Measurements from ENCODE around the gene CENPN.

Gene CENPN, protein sequence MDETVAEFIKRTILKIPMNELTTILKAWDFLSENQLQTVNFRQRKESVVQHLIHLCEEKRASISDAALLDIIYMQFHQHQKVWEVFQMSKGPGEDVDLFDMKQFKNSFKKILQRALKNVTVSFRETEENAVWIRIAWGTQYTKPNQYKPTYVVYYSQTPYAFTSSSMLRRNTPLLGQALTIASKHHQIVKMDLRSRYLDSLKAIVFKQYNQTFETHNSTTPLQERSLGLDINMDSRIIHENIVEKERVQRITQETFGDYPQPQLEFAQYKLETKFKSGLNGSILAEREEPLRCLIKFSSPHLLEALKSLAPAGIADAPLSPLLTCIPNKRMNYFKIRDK

DNA sequence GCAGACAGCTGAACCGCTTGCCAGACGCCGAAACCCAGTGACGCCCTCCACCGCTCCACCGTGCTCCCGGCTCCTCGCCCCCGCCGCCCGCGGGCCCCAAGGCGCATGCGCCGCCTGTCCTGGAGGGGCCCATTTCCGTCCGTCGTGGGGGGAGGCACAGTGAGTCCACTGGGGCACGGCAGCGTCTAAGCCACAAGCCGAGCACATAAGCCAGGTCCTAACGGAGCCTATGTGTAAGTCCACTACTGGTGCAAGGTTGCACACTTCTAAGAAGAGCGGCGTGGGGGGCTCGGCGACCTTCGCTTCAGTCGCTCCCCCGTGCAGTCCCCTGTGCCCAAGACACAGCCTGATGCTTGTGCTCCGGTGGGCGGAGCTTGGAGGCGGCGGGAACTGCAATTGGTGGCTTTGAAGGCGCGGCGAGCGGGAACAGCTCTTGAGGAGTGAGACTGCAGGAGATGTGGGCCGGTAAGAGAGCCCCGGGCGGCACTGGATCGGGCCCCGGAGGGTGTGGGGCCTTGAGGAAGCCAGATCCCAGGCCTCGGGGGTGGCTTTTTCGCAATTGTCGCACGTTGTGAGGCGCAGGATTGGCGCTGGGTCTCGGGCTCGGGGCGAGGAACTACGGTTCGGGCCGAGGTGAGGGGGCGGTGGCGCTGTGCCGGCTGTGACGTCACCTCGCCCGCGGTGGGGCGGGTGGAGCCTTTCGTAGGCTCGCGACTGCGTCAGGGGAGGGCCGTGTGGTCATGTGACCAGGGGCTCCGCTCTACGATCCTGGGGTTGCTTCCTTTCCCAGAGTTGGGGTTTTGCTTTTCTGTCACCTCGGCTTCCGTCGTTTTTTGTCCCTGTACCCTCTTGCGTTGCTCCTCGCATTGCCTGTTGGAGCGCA lies at the start of gene CENPN, which contains the start of gene CMC2:
CENPN (plus strand) TSS at position 402 of the 883 bp plus-strand sequence. CDS start 4,726 bp downstream, outside the sequence.
CMC2 (minus strand) TSS at position 73 of the 883 bp plus-strand sequence. CDS start 9,491 bp downstream, outside the sequence.
- DNase-seq: peak; percentile 98 to 99

DNA sequence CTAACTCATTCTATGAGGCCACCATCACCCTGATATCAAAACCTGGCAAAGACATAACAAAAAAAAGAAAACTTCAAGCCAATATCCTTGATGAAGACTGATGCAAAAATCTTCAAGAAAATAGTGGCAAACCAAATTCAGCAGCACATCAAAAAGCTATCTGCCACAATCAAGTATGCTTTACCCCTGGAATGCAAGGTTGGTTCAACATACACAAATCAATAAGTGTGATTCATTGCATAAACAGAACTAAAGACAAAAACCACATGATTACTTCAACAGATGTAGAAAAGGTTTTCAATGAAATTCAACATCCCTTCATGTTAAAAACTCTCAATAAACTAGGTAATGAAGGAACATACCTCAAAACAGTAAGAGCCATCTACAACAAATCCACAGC lies 48.7 kb upstream of the CENPN start:
- no peak for DNase-seq

DNA sequence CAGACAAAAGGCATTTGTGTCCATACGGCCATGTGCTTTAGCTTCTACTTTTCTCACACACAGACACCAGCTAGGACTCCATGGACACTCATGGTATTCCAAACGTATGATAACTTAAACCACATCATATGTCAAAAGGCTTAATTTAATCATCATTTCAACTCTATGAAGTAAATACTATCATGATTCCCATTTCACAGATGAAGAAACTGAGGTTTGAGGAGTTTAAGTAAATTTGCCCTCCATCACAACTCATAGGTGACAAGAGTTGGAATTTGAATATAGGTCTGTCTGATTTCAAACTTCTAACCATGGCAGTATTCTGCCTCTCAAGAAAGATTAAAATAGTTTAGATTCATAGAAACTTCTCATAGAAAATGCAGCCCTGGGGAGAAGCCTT lies 44.1 kb upstream of the CENPN start:
- no peak for DNase-seq

DNA sequence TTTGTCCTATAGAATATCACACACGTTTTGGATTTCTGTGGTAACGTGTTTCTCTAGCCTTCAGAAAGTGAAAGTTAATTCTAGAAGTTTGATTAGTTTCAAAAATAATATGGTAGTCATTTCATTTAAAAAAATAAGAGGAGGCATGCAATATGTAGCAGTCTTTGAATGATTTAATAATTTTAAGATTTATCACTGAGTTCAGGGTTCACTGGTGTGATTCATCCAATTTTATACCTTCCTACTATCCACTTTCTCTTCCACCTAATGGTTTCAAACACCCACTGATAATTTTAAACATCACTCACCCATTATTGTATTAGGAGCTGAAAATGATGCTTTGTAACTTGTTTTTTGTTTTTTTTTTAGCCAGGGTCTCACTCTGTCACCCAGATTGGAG lies 42.7 kb upstream of the CENPN start:
- no peak for DNase-seq

DNA sequence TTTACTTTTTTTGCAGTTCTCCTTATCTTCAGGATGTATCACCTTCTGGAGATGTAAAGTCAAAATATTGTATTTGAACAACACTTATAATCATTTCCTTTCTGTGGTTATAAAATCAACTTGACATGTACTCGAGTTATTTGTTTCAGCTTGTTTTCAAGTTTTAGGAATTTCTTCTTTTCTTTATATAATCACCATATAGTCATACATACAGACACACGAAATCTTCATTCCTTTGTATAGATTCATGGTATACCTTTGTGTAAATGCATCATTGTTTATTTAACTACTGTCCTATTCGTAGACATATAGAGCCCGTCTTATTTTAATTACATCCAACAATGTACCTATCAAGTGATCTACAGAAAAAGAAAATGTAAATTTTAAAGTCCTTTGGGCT lies 40.4 kb upstream of the CENPN start:
- no peak for DNase-seq

DNA sequence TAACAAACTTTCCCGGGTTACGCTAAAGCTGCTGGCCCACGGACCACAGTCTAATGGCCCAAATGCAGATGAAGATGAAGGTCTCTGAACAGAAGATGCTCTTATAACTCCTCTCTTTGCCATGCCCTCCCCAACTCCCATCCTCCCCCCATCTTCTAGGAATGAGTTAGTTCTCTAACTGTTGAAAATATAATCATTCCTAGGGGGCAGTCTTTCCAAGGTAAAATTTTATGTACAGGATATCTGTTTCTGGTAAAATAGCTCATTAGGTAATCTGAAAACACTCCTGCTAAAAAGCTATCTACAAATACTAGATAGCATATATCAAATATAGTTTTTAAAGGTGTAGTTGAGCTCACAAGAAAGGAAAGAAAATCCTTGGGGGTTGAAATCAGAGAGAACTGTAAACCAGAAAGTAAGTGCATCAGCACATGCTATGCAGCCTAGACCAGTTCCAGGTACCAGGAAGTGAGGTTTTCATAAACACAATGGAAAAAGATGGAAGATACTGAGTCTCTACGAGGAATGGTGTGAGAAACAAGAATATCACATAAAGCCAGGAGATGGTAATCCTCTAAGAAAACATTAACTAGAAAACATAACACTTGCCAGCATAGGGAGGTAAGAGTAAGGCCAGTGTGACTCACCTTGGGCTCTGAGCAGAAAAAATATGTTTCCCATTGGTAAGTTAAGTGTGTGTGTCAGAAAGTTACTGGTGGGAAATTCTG lies 38.5 kb upstream of the CENPN start:
- DNase-seq: no peak

DNA sequence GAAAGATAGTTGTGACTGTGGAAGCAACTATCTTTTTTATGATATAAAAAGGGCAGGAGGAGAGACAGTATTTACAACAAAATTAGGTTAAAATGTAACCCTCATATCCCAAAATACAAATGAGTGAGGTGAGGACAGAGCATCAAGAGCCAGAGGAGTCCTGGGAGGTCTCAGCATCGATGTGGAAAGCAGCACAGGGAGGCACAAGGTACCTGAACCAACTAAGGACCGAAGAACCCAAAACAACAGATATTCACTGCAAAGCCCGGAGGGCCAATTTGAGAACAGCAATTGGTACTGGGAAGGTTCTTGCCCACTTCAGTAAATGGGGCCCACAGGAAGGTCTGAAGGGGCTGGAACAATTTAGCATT lies 37.9 kb upstream of the CENPN start:
- DNase-seq: no peak

DNA sequence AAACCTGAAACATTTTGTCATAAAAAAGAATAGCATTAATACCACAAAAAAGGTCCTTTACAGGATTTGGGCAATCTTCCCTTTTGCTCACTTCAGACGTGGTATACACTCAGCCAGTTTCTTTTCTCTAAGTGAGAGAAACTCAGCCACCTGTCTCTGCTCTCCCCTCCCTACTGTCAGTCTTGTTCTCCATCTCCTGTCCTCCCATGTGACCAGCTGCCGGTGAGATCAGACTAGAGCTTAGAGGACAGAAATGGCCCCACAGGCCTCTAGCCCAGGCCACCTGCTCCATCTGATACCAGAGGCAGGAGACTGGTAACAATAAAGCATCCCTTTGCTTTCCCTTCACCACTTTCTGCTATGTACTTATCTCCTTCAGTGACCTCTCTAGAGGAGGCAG lies 35.2 kb upstream of the CENPN start:
- peak; percentile 74 to 79 for DNase-seq

DNA sequence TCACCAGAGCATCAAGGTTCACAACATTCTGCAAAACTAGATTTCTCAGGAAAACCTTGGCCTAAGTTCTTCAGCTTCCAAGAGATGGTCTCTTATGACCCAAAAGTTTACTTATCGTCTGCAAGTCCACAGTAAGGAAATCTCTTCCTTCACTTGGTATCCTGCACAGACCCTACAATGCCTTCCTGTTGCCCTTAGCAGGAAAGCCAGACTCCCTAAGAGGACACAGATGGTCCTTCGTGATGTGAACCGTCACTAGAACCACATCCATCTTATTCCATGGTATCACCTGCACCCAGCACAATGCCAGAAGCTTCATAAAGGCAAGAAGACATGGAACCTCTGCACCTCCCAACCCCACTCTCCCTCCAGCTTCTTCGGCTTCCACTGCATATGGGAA lies 34.4 kb upstream of the CENPN start:
- no peak for DNase-seq

DNA sequence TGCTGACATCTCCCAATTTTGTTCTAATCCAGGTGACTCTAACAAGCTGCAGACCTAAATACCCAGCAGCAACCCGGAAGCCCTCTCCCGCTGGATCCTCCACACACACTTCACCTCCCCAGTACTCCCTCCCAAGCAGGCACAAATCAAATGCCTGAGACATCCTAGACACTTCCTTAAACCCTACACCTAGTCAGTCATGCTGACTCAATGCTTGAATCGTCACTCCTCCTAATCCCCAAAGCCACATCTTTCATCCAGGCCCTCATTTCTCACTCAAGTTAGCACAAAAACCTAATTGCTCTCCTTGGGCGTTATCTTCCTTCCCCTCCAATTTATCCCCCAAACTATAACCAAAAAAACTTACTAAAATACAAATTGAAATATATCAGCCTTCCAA lies 33.0 kb upstream of the CENPN start:
- DNase-seq: no peak

DNA sequence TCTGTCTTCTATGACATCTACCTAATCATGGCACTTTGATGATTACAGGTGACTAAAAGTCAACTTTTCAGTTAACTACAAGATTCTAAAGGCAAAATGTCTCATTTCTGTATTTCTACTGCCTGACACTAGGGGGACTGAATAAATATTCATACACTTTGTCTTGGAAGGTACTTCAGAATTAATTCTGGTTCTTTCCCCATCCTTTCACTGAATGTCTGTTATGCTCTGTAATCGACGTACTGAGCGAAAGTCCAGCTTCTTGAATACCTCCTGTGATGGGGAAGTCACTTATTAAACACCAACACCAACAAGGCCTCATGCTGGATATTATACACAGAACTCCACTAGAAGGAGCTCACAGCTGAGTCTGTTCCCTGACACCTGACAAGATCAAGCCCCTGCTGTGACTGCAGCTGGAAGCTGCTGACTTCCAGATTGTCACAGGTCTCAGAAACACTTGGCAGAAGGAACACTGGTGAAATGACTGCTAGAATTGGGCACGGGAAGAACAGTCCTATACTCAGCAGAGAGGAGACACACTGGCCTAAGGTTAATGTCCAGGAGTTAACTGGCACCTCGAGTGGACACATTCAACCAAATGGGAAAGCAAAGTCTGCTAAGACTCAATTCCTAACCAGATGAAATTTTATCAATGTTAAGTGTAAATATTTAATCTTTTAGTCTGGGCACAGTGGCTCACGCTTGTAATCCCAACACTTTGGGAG lies 32.2 kb upstream of the CENPN start:
- DNase-seq: no peak

DNA sequence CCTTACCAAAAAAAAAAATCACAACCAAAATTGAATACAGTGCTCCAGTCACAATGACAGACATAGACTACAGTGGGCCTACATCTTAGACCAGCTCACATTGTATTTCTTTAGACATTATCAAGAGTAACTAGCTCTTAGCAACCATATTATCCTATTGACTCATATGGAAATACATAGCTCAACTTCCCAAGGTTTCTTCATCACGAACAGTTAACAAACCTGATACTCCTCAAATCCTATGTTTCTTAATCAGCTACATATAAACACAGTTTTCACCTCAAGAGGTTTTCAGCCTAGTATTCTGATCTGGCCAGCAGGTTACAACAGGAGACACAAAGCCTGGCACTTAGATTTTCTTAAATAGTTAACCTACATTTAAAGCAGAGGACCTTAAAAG lies 30.1 kb upstream of the CENPN start:
- no peak for DNase-seq

DNA sequence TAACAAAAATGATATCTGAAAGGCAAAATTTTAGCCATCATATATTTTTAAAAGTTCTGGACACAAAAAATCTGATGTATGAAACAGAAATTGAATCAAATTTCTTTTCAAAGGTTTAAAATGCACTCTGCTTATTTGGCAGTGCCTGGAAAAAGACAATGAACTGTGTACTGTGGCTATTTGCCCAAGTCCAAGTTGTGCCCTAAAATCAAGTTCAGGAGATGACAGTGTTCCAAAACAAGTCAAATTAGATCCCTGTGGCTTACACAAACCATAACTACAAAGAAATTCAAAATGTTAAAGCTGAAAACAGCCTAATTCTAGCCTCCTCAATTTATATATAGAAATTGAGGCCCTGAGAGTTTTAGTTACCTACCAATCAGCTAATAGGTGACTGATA lies 25.9 kb upstream of the CENPN start:
- no peak for DNase-seq

DNA sequence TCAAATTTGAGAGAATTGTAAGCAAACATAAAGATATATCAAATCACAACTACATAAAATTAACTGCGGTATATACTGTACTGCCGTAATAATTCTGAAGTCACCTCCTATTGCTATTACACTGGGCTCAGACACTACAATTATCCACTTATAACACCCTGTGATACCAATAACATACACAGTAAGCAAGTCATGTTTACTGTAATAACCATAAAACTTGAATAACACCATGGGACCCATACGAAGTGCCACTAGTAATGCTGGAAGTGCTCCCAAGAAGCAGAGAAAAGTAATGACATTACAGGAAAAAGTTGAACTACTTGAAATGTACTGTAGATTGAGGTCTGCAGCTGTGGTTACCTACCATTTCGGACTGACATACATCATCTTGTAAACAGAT lies 24.4 kb upstream of the CENPN start:
- DNase-seq: no peak

DNA sequence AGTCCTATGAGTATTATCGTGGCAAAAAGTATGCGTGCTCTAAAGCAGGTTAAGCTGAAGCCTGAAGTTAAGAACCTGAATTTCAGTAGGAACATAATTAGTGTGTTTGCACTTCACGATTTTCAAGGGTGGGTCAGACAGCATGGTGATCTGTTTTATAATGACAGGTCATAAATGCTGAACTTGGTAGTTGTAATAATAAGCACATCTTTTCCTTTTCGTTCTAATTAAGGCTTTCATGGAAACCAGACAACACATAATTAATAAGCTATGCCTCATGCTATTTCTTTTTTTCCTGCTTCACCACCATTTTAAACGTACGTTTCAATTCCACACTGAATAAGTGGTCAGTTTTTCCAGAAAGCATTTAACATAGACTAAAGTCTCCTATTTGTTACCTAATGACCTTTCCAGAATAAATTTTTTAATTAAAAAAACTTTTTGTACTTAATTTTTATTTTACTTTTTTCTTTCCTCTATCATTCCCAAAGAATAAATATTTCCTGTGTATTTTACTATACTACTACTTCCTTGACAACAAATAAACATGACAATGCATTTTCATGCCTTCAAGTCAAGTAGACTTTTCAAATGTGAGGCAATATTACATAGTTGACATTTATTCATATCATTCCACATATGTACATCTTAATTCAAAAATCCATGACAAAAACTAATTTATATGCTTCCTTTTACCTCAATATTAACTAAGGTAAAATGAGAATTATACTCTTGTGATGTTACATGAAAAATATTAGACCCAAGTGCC lies 22.7 kb upstream of the CENPN start:
- no peak for DNase-seq

DNA sequence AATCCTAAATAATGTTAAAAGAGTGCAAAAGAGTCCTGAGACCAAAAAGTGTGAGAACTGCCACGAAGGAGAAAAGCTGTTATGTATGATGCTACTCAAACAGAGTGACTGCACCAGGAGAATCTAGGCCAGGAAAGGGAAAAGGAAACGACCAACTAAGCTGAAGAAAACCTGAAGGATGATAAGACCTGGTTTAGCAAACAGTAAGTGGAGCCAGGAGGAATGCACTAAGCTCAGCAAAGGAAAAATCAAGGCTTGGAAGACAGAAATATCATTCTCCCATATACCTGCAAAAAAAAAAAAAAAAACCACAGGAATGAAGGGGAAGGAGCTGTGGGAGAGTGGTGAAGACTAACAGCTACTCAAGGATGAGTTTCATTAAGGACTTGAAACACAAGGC lies 21.4 kb upstream of the CENPN start:
- no peak for DNase-seq

DNA sequence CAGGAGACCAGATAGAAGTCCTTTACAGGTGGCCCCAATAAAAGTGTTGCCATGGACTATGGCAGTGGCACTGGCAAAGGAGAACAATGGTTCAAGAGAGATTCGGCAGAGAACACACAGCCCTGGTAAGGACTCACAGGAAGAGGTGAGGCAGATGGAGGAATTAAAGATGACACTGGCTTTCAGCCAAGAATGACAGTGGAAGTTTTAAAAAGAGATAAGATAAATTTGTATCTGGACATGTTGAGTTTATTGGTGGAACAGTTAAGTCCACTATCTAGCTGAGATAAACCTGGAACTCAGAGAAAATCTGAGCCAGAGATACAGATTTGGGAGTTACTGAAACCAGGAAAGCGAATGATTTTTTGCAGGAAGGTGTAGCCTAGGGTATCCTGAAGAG lies 20.5 kb upstream of the CENPN start:
- DNase-seq: no peak

DNA sequence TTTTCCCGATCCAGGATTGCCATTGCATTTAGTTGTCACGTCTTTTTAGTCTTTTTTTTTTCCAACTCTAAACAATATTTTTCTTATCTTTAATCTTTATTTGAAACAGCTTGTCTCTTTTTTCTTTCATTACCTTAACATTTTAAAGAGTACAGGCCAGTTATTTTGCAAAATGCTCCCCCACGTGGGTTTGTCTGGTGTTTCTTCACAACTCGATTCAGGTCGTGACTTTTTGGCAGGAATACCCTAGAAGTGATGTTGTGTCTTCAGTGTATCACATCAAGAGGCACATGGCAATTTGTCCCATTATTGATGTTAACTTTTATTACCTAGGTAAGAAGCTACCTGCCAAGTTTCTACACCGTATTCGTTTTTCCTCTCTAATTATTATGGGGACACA lies 18.3 kb upstream of the CENPN start:
- DNase-seq: no peak

DNA sequence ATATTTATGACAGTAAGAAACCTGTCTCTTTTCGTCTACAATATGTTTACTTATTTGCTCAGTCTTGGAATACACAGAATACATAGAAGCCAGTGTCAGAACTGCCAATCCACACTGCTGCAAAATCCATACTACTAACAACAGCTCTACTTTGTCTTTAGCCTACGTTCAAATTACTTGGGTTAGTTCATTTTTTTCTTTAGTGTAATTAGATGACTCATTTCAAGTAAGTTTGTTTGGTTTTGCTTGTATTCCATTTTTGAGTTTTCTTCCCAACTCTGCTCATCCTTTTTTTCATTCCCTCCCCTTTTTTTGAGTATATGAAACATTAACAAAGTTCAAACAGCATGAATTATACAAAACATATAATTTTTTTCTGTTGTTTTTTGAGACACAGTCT lies 17.2 kb upstream of the CENPN start:
- DNase-seq: no peak

DNA sequence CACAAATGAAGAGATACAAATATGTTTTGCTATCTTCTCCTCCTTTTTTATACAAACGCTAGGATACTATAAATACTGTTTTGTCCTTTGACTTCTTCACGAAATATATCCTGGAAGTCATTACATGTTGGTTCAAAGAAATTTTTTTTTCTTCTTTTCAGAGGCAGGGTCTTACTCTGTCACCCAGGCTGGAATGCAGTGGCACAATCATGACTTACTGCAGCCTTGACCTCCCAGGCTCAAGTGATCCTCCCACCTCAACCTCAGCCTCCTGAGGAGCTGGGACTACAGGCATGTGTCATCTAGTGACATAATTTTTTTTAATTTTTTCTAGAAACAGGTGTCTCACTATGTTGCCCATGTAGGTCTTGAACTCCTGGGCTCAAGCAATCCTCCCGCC lies 16.4 kb upstream of the CENPN start:
- no peak for DNase-seq

DNA sequence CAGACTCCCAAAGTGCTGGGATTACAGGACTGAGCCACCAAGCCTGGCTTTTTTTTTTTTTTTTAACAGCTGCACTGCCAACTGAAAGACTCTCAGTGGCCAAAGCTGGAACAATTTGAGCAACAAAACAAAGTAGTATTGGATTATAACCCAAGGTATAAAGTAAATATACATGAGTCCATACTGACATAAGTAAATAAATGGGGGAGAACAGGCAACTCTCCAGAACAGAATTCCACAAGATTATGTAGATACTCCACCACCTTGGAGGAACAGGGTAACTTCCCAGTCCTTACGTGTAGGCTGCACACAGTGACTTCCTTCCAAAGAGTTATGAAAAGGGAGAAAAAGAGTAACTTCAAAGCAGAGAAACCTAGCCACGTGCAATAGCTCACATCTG lies 16.0 kb upstream of the CENPN start:
- DNase-seq: no peak

DNA sequence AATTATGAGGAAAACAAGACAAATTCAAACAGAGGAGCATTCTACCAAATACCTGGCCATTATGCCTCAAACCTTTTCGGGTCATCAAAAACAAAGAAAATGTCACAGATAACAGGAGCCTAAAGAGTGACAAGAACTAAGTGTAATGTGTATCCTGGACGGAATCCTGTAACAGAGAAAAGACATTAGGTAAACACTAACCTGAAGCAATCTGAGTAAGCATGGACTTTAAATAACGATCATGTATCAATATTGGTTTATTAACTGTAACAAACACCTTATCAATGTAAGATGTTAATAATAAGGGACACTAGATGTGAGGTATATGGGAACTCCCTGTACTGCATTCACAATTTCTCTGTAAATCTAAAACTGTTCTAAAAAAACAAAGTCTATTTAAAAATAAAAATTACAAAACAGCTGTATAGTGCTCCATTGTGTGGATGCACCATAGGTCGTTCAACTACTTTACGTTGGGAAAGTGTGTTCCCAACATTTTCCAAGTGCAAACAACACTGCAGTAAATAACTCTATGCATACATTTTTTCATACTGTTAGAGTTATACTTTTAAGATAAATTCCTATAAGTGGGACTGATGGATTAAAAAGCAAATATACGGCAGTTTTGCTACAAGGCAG lies 15.1 kb upstream of the CENPN start:
- no peak for DNase-seq

All from SHP77 (cell line).